Liver (tissue), 9 donors: ENCODE data around the gene TSPAN16. TPM values are rescaled to one million over a fixed set of nuclear protein-coding genes. Genes with fewer than 3 reads are reported as not detected.

Source experiments
- DNase-seq: peaks from one replicate; pipeline ENCODE4 v3.0.0-alpha.2; 2017; ENCODE audit warnings: low spot score
- H3K27ac ChIP-seq, 2 donors: one replicate each; pipeline ENCODE4 v1.7.0; 2013; ENCODE audit warnings: inconsistent platforms in 2 of 2, low read length in 2 of 2, control low read depth in 1 of 2, low read depth in 1 of 2, mild to moderate bottlenecking in 1 of 2
- H3K27me3 ChIP-seq, 4 donors: one replicate each; pipeline versions ENCODE4 v1.6.1 to v1.7.0; 2013; ENCODE audit warnings: low read length in 3 of 4, inconsistent platforms in 1 of 4, mild to moderate bottlenecking in 1 of 4, moderate library complexity in 1 of 4; ENCODE audit not compliant: control insufficient read depth in 4 of 4, insufficient read depth in 4 of 4
- H3K36me3 ChIP-seq, 4 donors: one replicate each; pipeline versions ENCODE4 v1.6.1 to v1.7.0; 2013; ENCODE audit warnings: low read length in 3 of 4, mild to moderate bottlenecking in 3 of 4, low read depth in 1 of 4, moderate library complexity in 1 of 4; ENCODE audit not compliant: control insufficient read depth in 4 of 4, insufficient read depth in 3 of 4
- H3K4me1 ChIP-seq, 4 donors: one replicate each; pipeline versions ENCODE4 v1.6.1 to v1.7.0; 2013; ENCODE audit warnings: low read length in 3 of 4, mild to moderate bottlenecking in 3 of 4, moderate library complexity in 1 of 4; ENCODE audit not compliant: control insufficient read depth in 4 of 4, insufficient read depth in 4 of 4
- H3K4me3 ChIP-seq, 3 donors: one replicate each; pipeline versions ENCODE4 v1.6.1 to v1.7.0; 2013; ENCODE audit warnings: low read length in 3 of 3, control low read depth in 1 of 3, low read depth in 1 of 3, mild to moderate bottlenecking in 1 of 3
- H3K9ac ChIP-seq, 2 donors: one replicate each; pipeline ENCODE4 v1.7.0; 2013; ENCODE audit warnings: low read length in 2 of 2, mild to moderate bottlenecking in 2 of 2, moderate library complexity in 2 of 2, control low read depth in 1 of 2, low read depth in 1 of 2
- H3K9me3 ChIP-seq, 4 donors: one replicate each; pipeline versions ENCODE4 v1.6.1 to v1.7.0; 2013; ENCODE audit warnings: low read length in 3 of 4; ENCODE audit not compliant: control insufficient read depth in 4 of 4
- ATF3 ChIP-seq: IDR thresholded peaks from 2 replicates; pipeline ENCODE4 v1.6.1; 2016; ENCODE audit warnings: antibody characterized with exemption
- EGR1 ChIP-seq, 2 donors: IDR thresholded peaks; 2 replicates each; pipeline ENCODE4 v1.6.1; 2016 to 2018; ENCODE audit warnings: antibody characterized with exemption in 2 of 2, low read depth in 2 of 2
- FOXA1 ChIP-seq: IDR thresholded peaks from 2 replicates; pipeline ENCODE4 v1.6.1; 2016; ENCODE audit warnings: antibody characterized with exemption
- FOXA2 ChIP-seq: IDR thresholded peaks from 2 replicates; pipeline ENCODE4 v1.6.1; 2016; ENCODE audit warnings: antibody characterized with exemption
- GABPA ChIP-seq, 2 donors: IDR thresholded peaks in 1 of 2; conservative IDR thresholded peaks in 1 of 2; 2 replicates each; pipeline ENCODE4 v1.6.1; 2016; ENCODE audit warnings: antibody characterized with exemption in 2 of 2, mild to moderate bottlenecking in 1 of 2, moderate library complexity in 1 of 2
- HNF4A ChIP-seq, 2 donors: conservative IDR thresholded peaks; 2 replicates each; pipeline ENCODE4 v1.6.1; 2016; ENCODE audit warnings: antibody characterized with exemption in 2 of 2, mild to moderate bottlenecking in 2 of 2
- HNF4G ChIP-seq: IDR thresholded peaks from 2 replicates; pipeline ENCODE4 v1.6.1; 2016; ENCODE audit warnings: antibody characterized with exemption
- JUND ChIP-seq, 2 donors: IDR thresholded peaks; 2 replicates each; pipeline ENCODE4 v1.6.1; 2016; ENCODE audit warnings: antibody characterized with exemption in 2 of 2
- MAX ChIP-seq: IDR thresholded peaks from 2 replicates; pipeline ENCODE4 v1.6.1; 2016; ENCODE audit warnings: antibody characterized with exemption
- NR2F2 ChIP-seq: IDR thresholded peaks from 2 replicates; pipeline ENCODE4 v1.6.1; 2016; ENCODE audit warnings: antibody characterized with exemption
- RAD21 ChIP-seq, 2 donors: IDR thresholded peaks; 2 replicates each; pipeline ENCODE4 v1.6.1; 2016; ENCODE audit warnings: antibody characterized with exemption in 2 of 2, mild to moderate bottlenecking in 2 of 2
- REST ChIP-seq: IDR thresholded peaks from 2 replicates; pipeline ENCODE4 v1.6.1; 2016; ENCODE audit warnings: antibody characterized with exemption, mild to moderate bottlenecking
- RXRA ChIP-seq, 2 donors: IDR thresholded peaks; 2 replicates each; pipeline ENCODE4 v1.6.1; 2017 to 2018; ENCODE audit warnings: antibody characterized with exemption in 2 of 2, mild to moderate bottlenecking in 1 of 2
- SP1 ChIP-seq: IDR thresholded peaks from 2 replicates; pipeline ENCODE4 v1.6.1; 2018; ENCODE audit warnings: antibody characterized with exemption, mild to moderate bottlenecking
- TAF1 ChIP-seq: conservative IDR thresholded peaks from 2 replicates; pipeline ENCODE4 v1.6.1; 2016; ENCODE audit warnings: antibody characterized with exemption, mild to moderate bottlenecking
- YY1 ChIP-seq: IDR thresholded peaks from 2 replicates; pipeline ENCODE4 v1.6.1; 2016; ENCODE audit warnings: antibody characterized with exemption, mild to moderate bottlenecking
- WGBS: extraction: QIAGEN DNeasy Blood & Tissue Kit; methylation state at CpG from one replicate; pipeline ENCODE4 v1.1.7; 2013; 5-methylcytosine and 5-hydroxymethylcytosine counted together
- polyA plus RNA-seq, 2 donors: library from polyadenylated mRNA; stranded (reverse) in 1 of 2; unstranded in 1 of 2; fragments of 200-250 nt in 1 of 2; fragments of >200 nt in 1 of 2; fragmentation: Nextera tagmentation in 1 of 2; extraction: Ambion mirVana in 1 of 2; gene quantifications; one replicate each; pipeline versions ENCODE4 v1.2.1 to v1.2.3, GENCODE V29; 2013 to 2015
- total RNA-seq, 2 donors: library from RNA; depleted of rRNA; stranded (reverse); fragments of >200 nt; gene quantifications; one replicate each; pipeline ENCODE4 v1.2.3, GENCODE V29; 2014
- TF ChIP-seq, protein P1 (sequence below): IDR thresholded peaks from 2 replicates; pipeline ENCODE4 v1.6.1; 2016; ENCODE audit warnings: antibody characterized with exemption
- TF ChIP-seq, protein P2 (sequence below): fragments of 150-350 bp; IDR thresholded peaks from 2 replicates; pipeline ENCODE4 v1.5.1; 2017; ENCODE audit warnings: improper control_type of control experiment, low read depth, low read length; ENCODE audit not compliant: missing input control
- donor health status: healthy.
- donor health status: healthy.
- donor health status: healthy.
- donor health status: healthy.
- donor health status: healthy.

Gene TSPAN16
- total and polyA plus RNA-seq, 4 donors: not detected

- Histone ChIP-seq H3K9me3 (no peaks in the 10 kb centered on the region), H3K27me3 (no peaks in the 10 kb centered on the region), H3K4me3 (no peak overlapping the region), H3K27ac (no peak overlapping the region), H3K4me1 (no peaks in the 10 kb centered on the region), H3K9ac (no peak overlapping the region), H3K36me3 (no peaks in the 10 kb centered on the region)
- no peak for DNase-seq
- 74% methylated on average over 5 of the region's 5 CpGs for WGBS
- TF ChIP-seq HNF4A (conservative IDR thresholded peaks at IDR 0.05) (no peak), MAX (no peak), REST (no peak), TAF1 (no peak), YY1 (no peak), RXRA (IDR thresholded peaks at IDR 0.05) (no peak), SP1 (no peak), RAD21 (IDR thresholded peaks at IDR 0.05) (no peak), FOXA1 (no peak), JUND (IDR thresholded peaks at IDR 0.05) (no peak), ATF3 (no peak), GABPA (IDR thresholded peaks at IDR 0.05 in 1 of 2, conservative IDR thresholded peaks at IDR 0.05 in 1 of 2) (no peak), FOXA2 (no peak), HNF4G (no peak), NR2F2 (no peak)
- TF ChIP-seq, protein P1, sequence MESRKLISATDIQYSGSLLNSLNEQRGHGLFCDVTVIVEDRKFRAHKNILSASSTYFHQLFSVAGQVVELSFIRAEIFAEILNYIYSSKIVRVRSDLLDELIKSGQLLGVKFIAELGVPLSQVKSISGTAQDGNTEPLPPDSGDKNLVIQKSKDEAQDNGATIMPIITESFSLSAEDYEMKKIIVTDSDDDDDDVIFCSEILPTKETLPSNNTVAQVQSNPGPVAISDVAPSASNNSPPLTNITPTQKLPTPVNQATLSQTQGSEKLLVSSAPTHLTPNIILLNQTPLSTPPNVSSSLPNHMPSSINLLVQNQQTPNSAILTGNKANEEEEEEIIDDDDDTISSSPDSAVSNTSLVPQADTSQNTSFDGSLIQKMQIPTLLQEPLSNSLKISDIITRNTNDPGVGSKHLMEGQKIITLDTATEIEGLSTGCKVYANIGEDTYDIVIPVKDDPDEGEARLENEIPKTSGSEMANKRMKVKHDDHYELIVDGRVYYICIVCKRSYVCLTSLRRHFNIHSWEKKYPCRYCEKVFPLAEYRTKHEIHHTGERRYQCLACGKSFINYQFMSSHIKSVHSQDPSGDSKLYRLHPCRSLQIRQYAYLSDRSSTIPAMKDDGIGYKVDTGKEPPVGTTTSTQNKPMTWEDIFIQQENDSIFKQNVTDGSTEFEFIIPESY: no peak
These were observed 16.3 kb upstream of the TSPAN16 start for GRCh38 chr19:11279505-11280236.

DNA sequence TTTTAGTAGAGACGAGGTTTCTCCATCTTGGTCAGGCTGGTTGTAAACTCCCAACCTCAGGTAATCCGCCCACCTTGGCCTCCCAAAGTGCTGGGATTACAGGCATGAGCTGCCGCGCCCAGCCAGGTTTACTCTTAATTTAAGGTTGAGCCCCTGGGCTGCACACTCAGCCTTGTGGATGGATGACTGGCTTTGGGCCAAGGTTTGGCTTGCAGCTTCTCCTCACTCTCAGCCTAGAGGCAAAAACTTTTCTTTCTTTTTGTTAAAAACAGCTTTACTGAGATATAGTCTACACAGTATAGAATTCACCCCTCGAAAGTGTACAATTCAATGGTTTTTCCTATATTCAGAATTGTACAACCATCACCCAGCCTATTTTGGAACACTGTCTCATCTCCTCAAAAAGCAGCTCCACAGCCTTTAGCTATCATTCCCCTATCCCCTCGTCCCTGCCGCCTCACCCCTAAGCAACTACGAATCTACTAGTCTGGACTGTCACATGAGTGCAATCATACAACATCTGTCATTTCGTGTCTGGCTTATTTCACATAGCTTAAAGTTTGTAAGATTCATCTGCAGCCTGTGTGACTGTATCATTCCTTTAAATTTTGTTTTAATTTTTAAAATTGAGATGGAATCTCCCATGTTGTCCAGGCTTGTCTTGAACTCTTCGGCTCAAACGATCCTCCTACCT, 14.5 kb upstream of the TSPAN16 start:
- H3K27me3 ChIP-seq: no peaks in the 10 kb centered on the region
- no peaks in the 10 kb centered on the region for H3K36me3 ChIP-seq
- no peak for DNase-seq
- H3K9ac ChIP-seq: no peak overlapping the region
- H3K27ac ChIP-seq: no peak overlapping the region
- no peak overlapping the region for H3K4me3 ChIP-seq
- no peak for TF ChIP-seq NR2F2
- no peak for TF ChIP-seq EGR1 (IDR thresholded peaks at IDR 0.05; ENCODE audit: low read depth in 2 of 2)
- TF ChIP-seq YY1: no peak
- TF ChIP-seq RAD21 (IDR thresholded peaks at IDR 0.05): no peak
- TF ChIP-seq ATF3: no peak
- TF ChIP-seq TAF1: no peak
- no peak for TF ChIP-seq SP1
- TF ChIP-seq HNF4G: no peak
- no peak for TF ChIP-seq FOXA2
- TF ChIP-seq REST: no peak
- TF ChIP-seq RXRA (IDR thresholded peaks at IDR 0.05): no peak
- no peak for TF ChIP-seq JUND (IDR thresholded peaks at IDR 0.05)
- TF ChIP-seq, protein P2, sequence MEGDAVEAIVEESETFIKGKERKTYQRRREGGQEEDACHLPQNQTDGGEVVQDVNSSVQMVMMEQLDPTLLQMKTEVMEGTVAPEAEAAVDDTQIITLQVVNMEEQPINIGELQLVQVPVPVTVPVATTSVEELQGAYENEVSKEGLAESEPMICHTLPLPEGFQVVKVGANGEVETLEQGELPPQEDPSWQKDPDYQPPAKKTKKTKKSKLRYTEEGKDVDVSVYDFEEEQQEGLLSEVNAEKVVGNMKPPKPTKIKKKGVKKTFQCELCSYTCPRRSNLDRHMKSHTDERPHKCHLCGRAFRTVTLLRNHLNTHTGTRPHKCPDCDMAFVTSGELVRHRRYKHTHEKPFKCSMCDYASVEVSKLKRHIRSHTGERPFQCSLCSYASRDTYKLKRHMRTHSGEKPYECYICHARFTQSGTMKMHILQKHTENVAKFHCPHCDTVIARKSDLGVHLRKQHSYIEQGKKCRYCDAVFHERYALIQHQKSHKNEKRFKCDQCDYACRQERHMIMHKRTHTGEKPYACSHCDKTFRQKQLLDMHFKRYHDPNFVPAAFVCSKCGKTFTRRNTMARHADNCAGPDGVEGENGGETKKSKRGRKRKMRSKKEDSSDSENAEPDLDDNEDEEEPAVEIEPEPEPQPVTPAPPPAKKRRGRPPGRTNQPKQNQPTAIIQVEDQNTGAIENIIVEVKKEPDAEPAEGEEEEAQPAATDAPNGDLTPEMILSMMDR: no peak
- TF ChIP-seq HNF4A (conservative IDR thresholded peaks at IDR 0.05): no peak
- TF ChIP-seq FOXA1: no peak
- whole genome bisulfite sequencing: 78% methylated on average over 11 of the region's 11 CpGs
- no peaks in the 10 kb centered on the region for H3K9me3 ChIP-seq
- H3K4me1 ChIP-seq: no peaks in the 10 kb centered on the region
